SK-N-SH (cell line): ENCODE measurements around the gene KNDC1. TPM values are rescaled to one million over a fixed set of nuclear protein-coding genes. Genes with fewer than 3 reads are reported as not detected.

Experiments used
- CTCF ChIA-PET: fragments of 300-600, 350-600 bp; formaldehyde crosslinking; extraction: SDS; loops from one replicate; lab custom pipeline; 2021; lab: Yijun Ruan, JAX
- POLR2A ChIA-PET: fragments of 350-600 bp; sonication (Branson Sonifier 250); formaldehyde crosslinking; extraction: SDS; loops from one replicate; lab custom pipeline; 2020; ENCODE audit warnings: antibody characterized with exemption, inconsistent platforms; lab: Yijun Ruan, JAX
- DNase-seq: peaks from one replicate; pipeline ENCODE4 v3.0.0; 2012
- H2AFZ ChIP-seq: fragments of 200-600 bp; sonication (generic); 2 replicates; pipeline ENCODE4 v1.8.1; 2016; ENCODE audit warnings: antibody characterized with exemption, mild to moderate bottlenecking, low read depth
- H3F3A ChIP-seq: fragments of 200-600 bp; sonication (generic); replicated peaks from 2 replicates; pipeline ENCODE3; 2016; ENCODE audit warnings: antibody characterized with exemption, mild to moderate bottlenecking; ENCODE audit not compliant: insufficient read depth
- H3K27ac ChIP-seq, 2 experiments: fragments of 200-500 bp in 1 of 2; fragments of 200-600 bp in 1 of 2; sonication (Bioruptor generic) in 1 of 2; sonication (generic), shearing (Covaris generic) in 1 of 2; 2 replicates each; pipeline versions ENCODE4 v1.5.1 to v1.6.1; 2014 to 2016; ENCODE audit warnings: low read depth in 2 of 2, inconsistent platforms in 1 of 2, low read length in 1 of 2, mild to moderate bottlenecking in 1 of 2, mixed read lengths in 1 of 2
- H3K27me3 ChIP-seq: fragments of 200-600 bp; sonication (generic), shearing (Covaris generic); 2 replicates; pipeline ENCODE4 v1.6.1; 2016; ENCODE audit warnings: mixed run types; ENCODE audit not compliant: insufficient read depth
- H3K36me3 ChIP-seq, 2 experiments: fragments of 200-500 bp in 1 of 2; fragments of 200-600 bp in 1 of 2; sonication (Bioruptor generic) in 1 of 2; sonication (generic) in 1 of 2; replicated peaks in 1 of 2; 2 replicates each; pipeline versions ENCODE3 to v1.5.1; 2014 to 2016; ENCODE audit warnings: low read length in 1 of 2, mild to moderate bottlenecking in 1 of 2; ENCODE audit not compliant: insufficient read depth in 2 of 2, control insufficient read depth in 1 of 2
- H3K4me1 ChIP-seq, 2 experiments: fragments of 200-500 bp in 1 of 2; fragments of 200-600 bp in 1 of 2; sonication (Bioruptor generic) in 1 of 2; sonication (generic), shearing (Covaris generic) in 1 of 2; 2 replicates each; pipeline versions ENCODE4 v1.5.1 to v1.6.1; 2014 to 2016; ENCODE audit warnings: low read depth in 1 of 2, low read length in 1 of 2, mixed run types in 1 of 2; ENCODE audit not compliant: insufficient read depth in 2 of 2, control insufficient read depth in 1 of 2
- H3K4me2 ChIP-seq: fragments of 200-600 bp; sonication (generic), shearing (Covaris generic); 2 replicates; pipeline ENCODE4 v1.6.1; 2017; ENCODE audit warnings: mixed run types
- H3K4me3 ChIP-seq, 2 experiments: fragments of 200-500 bp in 1 of 2; fragments of 200-600 bp in 1 of 2; sonication (Bioruptor generic) in 1 of 2; sonication (generic), shearing (Covaris generic) in 1 of 2; 2 replicates each; pipeline versions ENCODE4 v1.5.1 to v1.8.1; 2014 to 2016; ENCODE audit warnings: low read depth in 2 of 2, inconsistent platforms in 1 of 2, low read length in 1 of 2, mild to moderate bottlenecking in 1 of 2, mixed read lengths in 1 of 2, moderate library complexity in 1 of 2
- H3K79me2 ChIP-seq: fragments of 200-600 bp; sonication (generic); 2 replicates; pipeline ENCODE4 v1.8.1; 2017; ENCODE audit warnings: mild to moderate bottlenecking; ENCODE audit not compliant: insufficient read depth
- H3K9ac ChIP-seq: fragments of 200-600 bp; sonication (generic); 2 replicates; pipeline ENCODE4 v1.6.1; 2017; ENCODE audit warnings: mixed run types
- H3K9me2 ChIP-seq: fragments of 200-600 bp; sonication (generic); 2 replicates; pipeline ENCODE4 v1.6.1; 2017; ENCODE audit warnings: mixed run types
- H3K9me3 ChIP-seq: fragments of 200-600 bp; sonication (generic); 2 replicates; pipeline ENCODE4 v1.6.1; 2017; ENCODE audit warnings: mixed run types, mild to moderate bottlenecking, moderate library complexity
- H4K20me1 ChIP-seq: fragments of 200-600 bp; sonication (generic); 2 replicates; pipeline ENCODE4 v1.6.1; 2017; ENCODE audit warnings: mild to moderate bottlenecking, mixed run types; ENCODE audit not compliant: insufficient read depth
- CHD2 ChIP-seq: fragments of 150-350 bp; IDR thresholded peaks from 2 replicates; pipeline ENCODE4 v1.6.1; 2018; ENCODE audit warnings: low read length; ENCODE audit not compliant: partially characterized antibody
- CTCF ChIP-seq: fragments of 200-600 bp; sonication (generic); IDR thresholded peaks from 2 replicates; pipeline ENCODE4 v1.6.1; 2017; ENCODE audit warnings: antibody characterized with exemption, mild to moderate bottlenecking, moderate library complexity
- EP300 ChIP-seq, 2 experiments: IDR thresholded peaks; 2 replicates each; pipeline versions ENCODE4 v1.4.0 to v1.6.1; 2012; ENCODE audit warnings: borderline replicate concordance in 1 of 2, low read depth in 1 of 2, low read length in 1 of 2
- FOXJ3 ChIP-seq: sonication (generic); formaldehyde crosslinking; IDR thresholded peaks from 2 replicates; pipeline ENCODE4 v1.5.1; 2020; ENCODE audit warnings: mild to moderate bottlenecking, missing genetic modification reagents
- GABPA ChIP-seq: IDR thresholded peaks from 2 replicates; pipeline ENCODE4 v1.4.0; 2012; ENCODE audit warnings: low read depth, mild to moderate bottlenecking
- JUND ChIP-seq: IDR thresholded peaks from 2 replicates; pipeline ENCODE4 v1.4.0; 2012
- NFIC ChIP-seq: IDR thresholded peaks from 2 replicates; pipeline ENCODE4 v1.4.0; 2012; ENCODE audit warnings: borderline replicate concordance
- RAD21 ChIP-seq: IDR thresholded peaks from 2 replicates; pipeline ENCODE4 v1.6.1; 2012; ENCODE audit warnings: mild to moderate bottlenecking, low read length
- RCOR1 ChIP-seq: fragments of 150-350 bp; IDR thresholded peaks from 2 replicates; pipeline ENCODE4 v1.6.1; 2017; ENCODE audit warnings: antibody characterized with exemption, low read length
- RFX5 ChIP-seq: IDR thresholded peaks from 2 replicates; pipeline ENCODE4 v1.6.1; 2012; ENCODE audit warnings: mild to moderate bottlenecking, improper control_type of control experiment, low read length
- RXRA ChIP-seq: IDR thresholded peaks from 2 replicates; pipeline ENCODE4 v1.4.0; 2012; ENCODE audit warnings: low read depth, mild to moderate bottlenecking, borderline replicate concordance
- SIN3A ChIP-seq: IDR thresholded peaks from 2 replicates; pipeline ENCODE4 v1.6.1; 2012; ENCODE audit warnings: low read depth, mild to moderate bottlenecking, low read length, moderate library complexity, borderline replicate concordance
- SMC3 ChIP-seq: IDR thresholded peaks from 2 replicates; pipeline ENCODE4 v1.6.1; 2012; ENCODE audit warnings: low read depth, low read length, improper control_type of control experiment
- USF2 ChIP-seq: fragments of 150-350 bp; IDR thresholded peaks from 2 replicates; pipeline ENCODE4 v1.6.1; 2017; ENCODE audit warnings: antibody characterized with exemption, low read length, low read depth, borderline replicate concordance
- ZBTB33 ChIP-seq: IDR thresholded peaks from 2 replicates; pipeline ENCODE4 v1.4.0; 2012; ENCODE audit warnings: low read depth, borderline replicate concordance
- WGBS: methylation state at CpG from one replicate; pipeline ENCODE4 v1.1.6; 2017; ENCODE audit warnings: low lambda C conversion rate; 5-methylcytosine and 5-hydroxymethylcytosine counted together
- polyA plus RNA-seq, 3 experiments: library from polyadenylated mRNA; depleted of rRNA; stranded (reverse); fragments of >200 nt; gene quantifications; 2 replicates each; pipeline ENCODE4 v1.2.3, GENCODE V29; 2012

KNDC1 gene
- polyA plus RNA-seq, 1 of the 3 experiments (the other 2 are of a cell fraction) = 1.4 TPM

- Histone ChIP-seq H3K9me2 (no peaks in the 10 kb centered on the region), H3F3A (no peaks in the 10 kb centered on the region), H3K9me3 (no peaks in the 10 kb centered on the region), H3K27me3 (peaks cover 77% of the 10 kb centered on the region), H3K36me3 (no peaks in the 10 kb centered on the region), H3K4me1 (no peaks in the 10 kb centered on the region), H4K20me1 (no peaks in the 10 kb centered on the region), H3K4me2 (0 out of 2 replicates have a peak overlapping the region, but pooled peaks have one; percentile 47), H3K79me2 (no peaks in the 10 kb centered on the region), H3K9ac (no peak overlapping the region), H3K27ac (no peak overlapping the region), H3K4me3 (no peak overlapping the region), H2AFZ (no peak overlapping the region)
- TF ChIP-seq FOXJ3 (CRISPR knock-in tag) = no peak
- no peak for TF ChIP-seq SIN3A
- no peak for TF ChIP-seq CHD2
- TF ChIP-seq CTCF = no peak
- TF ChIP-seq RFX5 = no peak
- TF ChIP-seq GABPA = no peak
- TF ChIP-seq RAD21 = no peak
- TF ChIP-seq SMC3 = no peak
- no peak for TF ChIP-seq EP300 (IDR thresholded peaks at IDR 0.05; ENCODE audit: borderline replicate concordance in 1 of 2, low read depth in 1 of 2, low read length in 1 of 2)
- no peak for TF ChIP-seq RCOR1
- TF ChIP-seq JUND = no peak
- TF ChIP-seq ZBTB33 = no peak
- no peak for TF ChIP-seq USF2
- no peak for TF ChIP-seq NFIC
- TF ChIP-seq RXRA = no peak
- CTCF ChIA-PET = no interaction called here
- DNase-seq = no peak
- WGBS = 10% methylated on average over 2 of the region's 48 CpGs
- POLR2A ChIA-PET = no interaction called here
These were observed 75.3 kb downstream of the KNDC1 start for GRCh38 chr10:133235265-133235855.
